NCI-H82 treated with DMSO at 0.1 percent for 48 hours (cell line): ENCODE results near the gene DPP10.
A peak's percentile ranks its signal among the peaks of the same experiment; 100 is the strongest.

Source experiments
- DNase-seq: peaks from one replicate; lab custom pipeline; 2025; ENCODE audit not compliant: unreplicated experiment; lab: John Stamatoyannopoulos, UW

DPP10 gene

GRCh38 chr2:115635430-115635829, 1193.0 kb downstream of the DPP10 start:
- DNase-seq: no peak

- DNase-seq: no peak
Observed at GRCh38 chr2:115649731-115650130, 1207.3 kb downstream of the DPP10 start.

- DNase-seq: peak; percentile 20
Observed at GRCh38 chr2:115650827-115651226, 1208.4 kb downstream of the DPP10 start.

- no peak for DNase-seq
Observed at GRCh38 chr2:115652652-115653051, 1210.2 kb downstream of the DPP10 start.

GRCh38 chr2:115654362-115654761, 1211.9 kb downstream of the DPP10 start:
- no peak for DNase-seq

GRCh38 chr2:115678129-115678528, 1235.7 kb downstream of the DPP10 start:
- DNase-seq: no peak

- no peak for DNase-seq
Observed at GRCh38 chr2:115684345-115684744, 1241.9 kb downstream of the DPP10 start.

- no peak for DNase-seq
Observed at GRCh38 chr2:115691409-115691808, 1249.0 kb downstream of the DPP10 start.

- DNase-seq: no peak
Observed at GRCh38 chr2:115694651-115695050, 1252.2 kb downstream of the DPP10 start.

- DNase-seq: no peak
Observed at GRCh38 chr2:115733190-115733775, 1290.8 kb downstream of the DPP10 start.

GRCh38 chr2:115738111-115738510, 1295.7 kb downstream of the DPP10 start:
- DNase-seq: no peak

- no peak for DNase-seq
Observed at GRCh38 chr2:115739574-115739973, 1297.1 kb downstream of the DPP10 start.

GRCh38 chr2:115746151-115746550, 1303.7 kb downstream of the DPP10 start:
- DNase-seq: no peak

GRCh38 chr2:115757286-115757685, 1314.8 kb downstream of the DPP10 start:
- no peak for DNase-seq

- no peak for DNase-seq
Observed at GRCh38 chr2:115763601-115764000, 1321.2 kb downstream of the DPP10 start.

- DNase-seq: no peak
Observed at GRCh38 chr2:115771516-115771915, 1329.1 kb downstream of the DPP10 start.

GRCh38 chr2:115774361-115774760, 1331.9 kb downstream of the DPP10 start:
- no peak for DNase-seq

- no peak for DNase-seq
Observed at GRCh38 chr2:115779085-115779632, 1336.7 kb downstream of the DPP10 start.

GRCh38 chr2:115782286-115782685, 1339.8 kb downstream of the DPP10 start:
- DNase-seq: no peak

GRCh38 chr2:115796078-115796477, 1353.6 kb downstream of the DPP10 start:
- DNase-seq: no peak

- DNase-seq: no peak
Observed at GRCh38 chr2:115807276-115807675, 1364.8 kb downstream of the DPP10 start.

GRCh38 chr2:115825912-115826311, 1383.5 kb downstream of the DPP10 start:
- DNase-seq: no peak

- DNase-seq: peak; percentile 2
Observed at GRCh38 chr2:115833196-115833595, 1390.8 kb downstream of the DPP10 start.
